OCI-LY7 (cell line): ENCODE data around the gene LPP. TPM values are rescaled to one million over a fixed set of nuclear protein-coding genes. Genes with fewer than 3 reads are reported as not detected.

Experiments used
- BruUV-seq: library from RNA; stranded (reverse); fragments of 400-500 nt; replicated peaks from 2 replicates; lab custom pipeline; 2021; lab: Mats Ljungman, UMichigan
- CTCF ChIA-PET: fragments of 300-600 bp; sonication (Branson Sonifier 250); formaldehyde crosslinking; loops from one replicate; lab custom pipeline; 2022; ENCODE audit warnings: antibody characterized with exemption; ENCODE audit not compliant: unreplicated experiment; lab: Charles Lee
- POLR2A ChIA-PET: fragments of 300-600 bp; sonication (Branson Sonifier 250); formaldehyde crosslinking; loops from one replicate; lab custom pipeline; 2022; ENCODE audit warnings: antibody characterized with exemption; lab: Charles Lee
- DNase-seq: peaks from one replicate; pipeline ENCODE4 v3.0.0-alpha.2; 2015; ENCODE audit warnings: low spot score
- H2AFZ ChIP-seq: fragments of 200-600 bp; sonication (generic), shearing (Covaris generic); 2 replicates; pipeline ENCODE4 v1.6.1; 2014; ENCODE audit warnings: mild to moderate bottlenecking, antibody characterized with exemption, low read length, moderate library complexity
- H3K27ac ChIP-seq: fragments of 200-600 bp; sonication (generic); 2 replicates; pipeline ENCODE4 v1.5.1; 2014; ENCODE audit warnings: mixed run types, low read depth, mild to moderate bottlenecking, moderate library complexity, low read length, inconsistent platforms; ENCODE audit not compliant: poor library complexity, severe bottlenecking
- H3K36me3 ChIP-seq: fragments of 200-600 bp; sonication (generic); 2 replicates; pipeline ENCODE4 v1.6.1; 2014; ENCODE audit warnings: mild to moderate bottlenecking, antibody characterized with exemption, low read length, moderate library complexity, mixed read lengths; ENCODE audit not compliant: insufficient read depth
- H3K4me1 ChIP-seq: fragments of 200-600 bp; sonication (generic); 2 replicates; pipeline ENCODE4 v1.5.1; 2014; ENCODE audit warnings: mild to moderate bottlenecking, low read length; ENCODE audit not compliant: insufficient read depth, poor library complexity, severe bottlenecking
- H3K4me2 ChIP-seq: fragments of 200-600 bp; sonication (generic); 2 replicates; pipeline ENCODE4 v1.6.1; 2014; ENCODE audit warnings: mild to moderate bottlenecking, low read length
- H3K4me3 ChIP-seq: fragments of 200-600 bp; sonication (generic); 2 replicates; pipeline ENCODE4 v1.5.1; 2014; ENCODE audit warnings: mild to moderate bottlenecking, low read depth, low read length; ENCODE audit not compliant: poor library complexity, severe bottlenecking
- H3K79me2 ChIP-seq: fragments of 200-600 bp; sonication (generic); 2 replicates; pipeline ENCODE4 v1.6.1; 2016; ENCODE audit warnings: low read depth, mild to moderate bottlenecking, low read length, moderate library complexity, mixed read lengths; ENCODE audit not compliant: insufficient read depth
- H3K9me2 ChIP-seq: fragments of 200-600 bp; sonication (generic); 2 replicates; pipeline ENCODE4 v1.6.1; 2016; ENCODE audit warnings: mild to moderate bottlenecking, low read length, mixed read lengths; ENCODE audit not compliant: insufficient read depth
- H3K9me3 ChIP-seq: fragments of 200-600 bp; sonication (generic); 2 replicates; pipeline ENCODE4 v1.6.1; 2014; ENCODE audit warnings: mild to moderate bottlenecking, mixed run types, low read length, mixed read lengths
- H4K20me1 ChIP-seq: fragments of 200-600 bp; sonication (generic); 2 replicates; pipeline ENCODE4 v1.6.1; 2014; ENCODE audit warnings: mild to moderate bottlenecking, antibody characterized with exemption, low read length, moderate library complexity, mixed read lengths; ENCODE audit not compliant: insufficient read depth
- EZH2phosphoT487 ChIP-seq: fragments of 200-600 bp; sonication (generic); IDR thresholded peaks from 2 replicates; pipeline ENCODE4 v1.6.1; 2018; ENCODE audit warnings: low read depth, borderline replicate concordance, mild to moderate bottlenecking, mixed run types, antibody characterized with exemption, low read length, moderate library complexity, mixed read lengths
- intact Hi-C: fragments of 100-400 bp; cut with micrococcal nuclease; formaldehyde crosslinking; loops from one replicate; pipeline ENCODE4 v1.10.0; 2022; ENCODE audit not compliant: unreplicated experiment
- total RNA-seq, 2 experiments: library from RNA; depleted of rRNA in 1 of 2; stranded (reverse); fragments of >200 nt in 1 of 2; shearing (Covaris generic) in 1 of 2; gene quantifications; 2 replicates each; pipeline ENCODE4 v1.2.3, GENCODE V29; 2014 to 2022
- TF ChIP-seq, protein P1 (sequence below): fragments of 200-600 bp; sonication (generic); conservative IDR thresholded peaks from 2 replicates; pipeline ENCODE4 v1.5.1; 2014; ENCODE audit warnings: mild to moderate bottlenecking, antibody characterized with exemption, low read length, moderate library complexity, mixed read lengths

Gene LPP
- total RNA-seq, 2 experiments from 2014 or later: 10.9 to 119 TPM

DNA sequence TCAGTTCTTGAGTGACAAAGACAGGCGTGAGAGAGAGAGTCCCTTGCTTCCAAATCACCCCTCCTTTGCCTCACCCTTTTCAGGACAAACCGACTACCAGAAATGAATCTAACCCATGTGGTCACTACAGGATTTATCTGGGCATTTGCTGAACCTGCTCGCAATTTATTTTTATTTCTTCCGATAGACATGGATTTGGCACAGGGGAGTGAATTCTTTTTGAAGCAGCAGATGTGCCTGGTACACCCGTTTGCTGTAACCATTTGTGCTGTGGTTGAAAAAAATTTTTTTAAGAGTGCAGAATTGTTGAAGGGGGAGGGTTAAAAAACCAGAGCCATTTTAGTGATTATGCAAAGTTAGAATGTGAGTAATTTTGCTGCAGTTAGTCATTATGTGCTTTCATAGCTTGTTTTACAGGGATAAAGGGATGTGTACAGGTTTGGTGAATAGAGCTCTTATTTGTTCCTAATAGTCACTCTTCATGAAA lies 442.0 kb downstream of the LPP start:
- CTCF ChIA-PET: no interaction called here

DNA sequence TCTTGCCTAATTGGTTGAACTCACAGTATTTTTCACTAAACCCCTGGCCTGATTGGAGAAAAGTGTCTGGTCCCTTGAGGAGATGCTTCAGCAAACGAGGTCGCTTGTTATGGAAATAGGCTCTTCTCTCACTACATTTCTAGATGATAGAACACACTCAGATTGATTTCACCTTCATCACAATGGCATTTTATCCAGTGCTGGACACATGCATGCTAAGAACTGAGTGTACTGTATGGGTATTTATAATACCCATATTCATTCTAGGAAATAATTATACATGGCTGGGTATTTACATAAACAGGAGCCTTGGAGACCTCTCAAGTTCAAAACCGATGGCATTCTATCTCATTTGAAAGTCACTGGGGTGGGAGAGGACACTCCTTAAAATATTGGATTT lies 444.9 kb downstream of the LPP start:
- Histone ChIP-seq H3K79me2 (no peaks in the 10 kb centered on the region), H3K9me2 (no peaks in the 10 kb centered on the region), H3K9me3 (no peaks in the 10 kb centered on the region), H4K20me1 (no peaks in the 10 kb centered on the region), H3K27ac (no peak overlapping the region), H3K4me2 (no peak overlapping the region), H2AFZ (no peak overlapping the region), H3K36me3 (no peaks in the 10 kb centered on the region), H3K4me3 (no peak overlapping the region), H3K4me1 (no peaks in the 10 kb centered on the region)
- no peak for DNase-seq
- TF ChIP-seq, protein P1, sequence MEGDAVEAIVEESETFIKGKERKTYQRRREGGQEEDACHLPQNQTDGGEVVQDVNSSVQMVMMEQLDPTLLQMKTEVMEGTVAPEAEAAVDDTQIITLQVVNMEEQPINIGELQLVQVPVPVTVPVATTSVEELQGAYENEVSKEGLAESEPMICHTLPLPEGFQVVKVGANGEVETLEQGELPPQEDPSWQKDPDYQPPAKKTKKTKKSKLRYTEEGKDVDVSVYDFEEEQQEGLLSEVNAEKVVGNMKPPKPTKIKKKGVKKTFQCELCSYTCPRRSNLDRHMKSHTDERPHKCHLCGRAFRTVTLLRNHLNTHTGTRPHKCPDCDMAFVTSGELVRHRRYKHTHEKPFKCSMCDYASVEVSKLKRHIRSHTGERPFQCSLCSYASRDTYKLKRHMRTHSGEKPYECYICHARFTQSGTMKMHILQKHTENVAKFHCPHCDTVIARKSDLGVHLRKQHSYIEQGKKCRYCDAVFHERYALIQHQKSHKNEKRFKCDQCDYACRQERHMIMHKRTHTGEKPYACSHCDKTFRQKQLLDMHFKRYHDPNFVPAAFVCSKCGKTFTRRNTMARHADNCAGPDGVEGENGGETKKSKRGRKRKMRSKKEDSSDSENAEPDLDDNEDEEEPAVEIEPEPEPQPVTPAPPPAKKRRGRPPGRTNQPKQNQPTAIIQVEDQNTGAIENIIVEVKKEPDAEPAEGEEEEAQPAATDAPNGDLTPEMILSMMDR: no peak
- TF ChIP-seq EZH2phosphoT487: no peak
- ChIA-PET POLR2A (interaction anchor here (0.9 kb wide), 1 partner anchor 15 kb away, joined by 5 read pairs; no protein-coding TSS in a partner anchor), CTCF (no interaction called here)
- no TSS peak for BruUV-seq
- intact Hi-C loops: loop anchor here (10.0 kb wide), 1 partner anchor 356 kb away; no protein-coding TSS in a partner anchor

More for the DNA sequence above, 442.0 kb downstream of the LPP start:
- H3K27ac ChIP-seq: no peak overlapping the region
- BruUV-seq: no TSS peak
- H3K36me3 ChIP-seq: no peaks in the 10 kb centered on the region
- H3K4me1 ChIP-seq: no peaks in the 10 kb centered on the region
- H4K20me1 ChIP-seq: no peaks in the 10 kb centered on the region
- H3K9me3 ChIP-seq: no peaks in the 10 kb centered on the region
- H3K79me2 ChIP-seq: no peaks in the 10 kb centered on the region
- H3K4me3 ChIP-seq: no peak overlapping the region
- no peak for DNase-seq
- no peak overlapping the region for H3K4me2 ChIP-seq
- POLR2A ChIA-PET: no interaction called here
- no peaks in the 10 kb centered on the region for H3K9me2 ChIP-seq
- intact Hi-C loops: loop anchor here (10.0 kb wide), 1 partner anchor 359 kb away; no protein-coding TSS in a partner anchor
- TF ChIP-seq EZH2phosphoT487: no peak
- H2AFZ ChIP-seq: 0 out of 2 replicates have a peak overlapping the region, but pooled peaks have one; percentile 12

DNA sequence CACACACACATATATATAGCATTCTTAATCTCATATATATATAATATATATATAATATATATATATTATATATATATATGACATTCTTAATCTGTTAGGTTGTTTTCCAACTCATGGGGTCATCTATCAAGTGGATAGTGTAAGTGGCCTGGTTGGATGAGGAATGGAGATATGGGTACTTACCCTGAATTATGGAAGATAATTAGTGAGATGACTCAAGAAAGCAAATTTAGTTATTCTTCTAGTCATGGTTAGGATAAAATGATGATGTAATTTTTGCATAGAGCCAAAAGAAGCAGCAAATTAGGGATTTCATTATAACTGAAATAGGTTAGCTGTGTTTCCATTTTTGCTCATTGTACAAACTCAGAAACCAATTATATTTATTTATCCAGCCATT lies 448.2 kb downstream of the LPP start:
- TF ChIP-seq EZH2phosphoT487: no peak
- TF ChIP-seq, protein P1: no peak
- no peak overlapping the region for H3K4me2 ChIP-seq
- DNase-seq: no peak
- H2AFZ ChIP-seq: no peak overlapping the region
- H3K36me3 ChIP-seq: no peaks in the 10 kb centered on the region
- POLR2A ChIA-PET: interaction anchor here (0.6 to 0.8 kb wide), 5 partner anchors 11 to 339 kb away, joined by 3 to 6 read pairs (median 5); no protein-coding TSS in a partner anchor
- H3K4me1 ChIP-seq: peaks cover 12% of the 10 kb centered on the region
- no peaks in the 10 kb centered on the region for H4K20me1 ChIP-seq
- intact Hi-C loops: no loop called here
- H3K79me2 ChIP-seq: no peaks in the 10 kb centered on the region
- H3K9me2 ChIP-seq: no peaks in the 10 kb centered on the region
- no TSS peak for BruUV-seq
- no peak overlapping the region for H3K27ac ChIP-seq
- CTCF ChIA-PET: no interaction called here
- no peak overlapping the region for H3K4me3 ChIP-seq
- H3K9me3 ChIP-seq: no peaks in the 10 kb centered on the region
